Endodermal cell (in vitro differentiated cells): ENCODE measurements around the gene CENATAC. TPM values are rescaled to one million over a fixed set of nuclear protein-coding genes. Genes with fewer than 3 reads are reported as not detected.
A peak's percentile ranks its signal among the peaks of the same experiment; 100 is the strongest.

Experiments used
- DNase-seq: peaks from one replicate; pipeline ENCODE4 v3.0.0-alpha.2; 2017
- H3K27ac ChIP-seq: 2 replicates; pipeline ENCODE4 v1.5.1; 2013; ENCODE audit warnings: mild to moderate bottlenecking, low read depth, low read length, moderate library complexity
- H3K27me3 ChIP-seq: 2 replicates; pipeline ENCODE4 v1.6.1; 2013; ENCODE audit warnings: mild to moderate bottlenecking, low read length, moderate library complexity; ENCODE audit not compliant: insufficient read depth, control insufficient read depth, poor library complexity, severe bottlenecking
- H3K36me3 ChIP-seq: 2 replicates; pipeline ENCODE4 v1.7.0; 2013; ENCODE audit warnings: mild to moderate bottlenecking, low read length, moderate library complexity; ENCODE audit not compliant: control insufficient read depth, insufficient read depth
- H3K4me1 ChIP-seq: one replicate; pipeline ENCODE4 v1.7.0; 2013; ENCODE audit warnings: low read length; ENCODE audit not compliant: control insufficient read depth, insufficient read depth
- H3K4me3 ChIP-seq: 2 replicates; pipeline ENCODE4 v1.5.1; 2013; ENCODE audit warnings: mild to moderate bottlenecking, low read length, moderate library complexity
- H3K9ac ChIP-seq: 2 replicates; pipeline ENCODE4 v1.6.1; 2013; ENCODE audit warnings: mild to moderate bottlenecking, low read length, moderate library complexity; ENCODE audit not compliant: poor library complexity, severe bottlenecking; ENCODE audit errors: extremely low read depth
- H3K9me3 ChIP-seq: 2 replicates; pipeline ENCODE4 v1.6.1; 2013; ENCODE audit warnings: mild to moderate bottlenecking, low read length, moderate library complexity; ENCODE audit not compliant: control insufficient read depth
- H3K27ac Mint-ChIP-seq: 2 replicates; pipeline ENCODE4 v1.8.0; 2020; ENCODE audit warnings: mixed read lengths
- H3K27me3 Mint-ChIP-seq: 2 replicates; pipeline ENCODE4 v1.8.0; 2021; ENCODE audit warnings: mild to moderate bottlenecking, mixed read lengths; ENCODE audit not compliant: insufficient read depth
- H3K36me3 Mint-ChIP-seq: 2 replicates; pipeline ENCODE4 v1.8.0; 2020; ENCODE audit warnings: low read depth, mixed read lengths
- H3K4me1 Mint-ChIP-seq: 2 replicates; pipeline ENCODE4 v1.8.0; 2020; ENCODE audit warnings: mixed read lengths
- H3K4me3 Mint-ChIP-seq: 2 replicates; pipeline ENCODE4 v1.8.0; 2020; ENCODE audit warnings: mild to moderate bottlenecking, moderate library complexity, mixed read lengths
- H3K9me3 Mint-ChIP-seq: 2 replicates; pipeline ENCODE4 v1.8.0; 2020; ENCODE audit warnings: mild to moderate bottlenecking, mixed read lengths
- CTCF ChIP-seq: fragments of 200-600 bp; sonication (generic); conservative IDR thresholded peaks from 2 replicates; pipeline ENCODE4 v1.5.0; 2021; ENCODE audit warnings: antibody characterized with exemption, mild to moderate bottlenecking
- WGBS, 2 experiments: methylation state at CpG; one replicate each; pipeline versions ENCODE4 v1.1.5 to v1.1.7; 2013; ENCODE audit warnings: missing lambda C conversion rate in 2 of 2, mixed read lengths in 1 of 2; ENCODE audit not compliant: insufficient coverage in 1 of 2, insufficient read length in 1 of 2; 5-methylcytosine and 5-hydroxymethylcytosine counted together
- total RNA-seq, 2 donors: library from RNA; stranded (reverse); fragmentation: NEBNext Ultra II Directional in 1 of 2; extraction: Animal tissue kit (Norgen Biotek cat#: 25700) in 1 of 2; gene quantifications; 2 replicates in 1 of 2; 3 replicates in 1 of 2; pipeline ENCODE4 v1.2.1, GENCODE V29; 2021

Gene CENATAC
- total RNA-seq, 2 donors from 2014 or later, result 38.7 to 43.3 TPM

GRCh38 chr11:119024430-119025098, 26.6 kb downstream of the CENATAC start:
- Histone ChIP-seq H3K4me1 (peaks cover 31% of the 10 kb centered on the region), H3K27me3 (no peaks in the 10 kb centered on the region), H3K36me3 (peaks cover 58% of the 10 kb centered on the region), H3K4me3 (peak overlapping the region; percentile 70), H3K9me3 (no peaks in the 10 kb centered on the region), H3K9ac (no peak overlapping the region), H3K27ac (no peak overlapping the region)
- Mint-ChIP-seq H3K27me3 (no peaks in the 10 kb centered on the region), H3K27ac (peak overlapping the region; percentile 71), H3K4me3 (peak overlapping the region; percentile 2), H3K9me3 (no peaks in the 10 kb centered on the region), H3K4me1 (peaks cover 54% of the 10 kb centered on the region), H3K36me3 (peaks cover 71% of the 10 kb centered on the region)
- no peak for TF ChIP-seq CTCF
- 76 to 80% methylated on average over 8 to 15 of the region's 15 CpGs for WGBS, 2 experiments
- no peak for DNase-seq

- Mint-ChIP-seq H3K27me3 (no peaks in the 10 kb centered on the region), H3K4me3 (peak overlapping the region; percentile 2), H3K36me3 (peaks cover 69% of the 10 kb centered on the region), H3K27ac (peak overlapping the region; percentile 71), H3K4me1 (peaks cover 57% of the 10 kb centered on the region), H3K9me3 (no peaks in the 10 kb centered on the region)
- DNase-seq, result no peak
- Histone ChIP-seq H3K9me3 (no peaks in the 10 kb centered on the region), H3K4me1 (peaks cover 27% of the 10 kb centered on the region), H3K27ac (no peak overlapping the region), H3K4me3 (no peak overlapping the region), H3K27me3 (no peaks in the 10 kb centered on the region), H3K36me3 (peaks cover 55% of the 10 kb centered on the region), H3K9ac (no peak overlapping the region)
- no peak for TF ChIP-seq CTCF
- 92 to 97% methylated on average over 4 to 5 of the region's 5 CpGs for whole genome bisulfite sequencing, 2 experiments
Observed at GRCh38 chr11:119025099-119025473, 27.1 kb downstream of the CENATAC start.

GRCh38 chr11:119025541-119025940, 27.6 kb downstream of the CENATAC start:
- no peak overlapping the region for H3K27ac ChIP-seq
- Mint-ChIP-seq H3K27ac (peak overlapping the region; percentile 62), H3K4me3 (no peak overlapping the region), H3K9me3 (no peaks in the 10 kb centered on the region), H3K27me3 (no peaks in the 10 kb centered on the region), H3K36me3 (peaks cover 65% of the 10 kb centered on the region), H3K4me1 (peaks cover 56% of the 10 kb centered on the region)
- DNase-seq, result no peak
- no peak overlapping the region for H3K4me3 ChIP-seq
- H3K9ac ChIP-seq, result no peak overlapping the region
- 94 to 95% methylated on average over 5 of the region's 5 CpGs for WGBS, 2 experiments
- no peak for TF ChIP-seq CTCF
- H3K27me3 ChIP-seq, result no peaks in the 10 kb centered on the region
- H3K9me3 ChIP-seq, result no peaks in the 10 kb centered on the region
- peaks cover 27% of the 10 kb centered on the region for H3K4me1 ChIP-seq
- peaks cover 55% of the 10 kb centered on the region for H3K36me3 ChIP-seq
